Measurements from ENCODE around the gene SPIN3. TPM values are rescaled to one million over a fixed set of nuclear protein-coding genes. Genes with fewer than 3 reads are reported as not detected.
A peak's percentile ranks its signal among the peaks of the same experiment; 100 is the strongest.

Gene SPIN3
- total RNA-seq, 6 donors from 2014 or later = 4.7 to 41.9 (median 10.0) TPM

DNA sequence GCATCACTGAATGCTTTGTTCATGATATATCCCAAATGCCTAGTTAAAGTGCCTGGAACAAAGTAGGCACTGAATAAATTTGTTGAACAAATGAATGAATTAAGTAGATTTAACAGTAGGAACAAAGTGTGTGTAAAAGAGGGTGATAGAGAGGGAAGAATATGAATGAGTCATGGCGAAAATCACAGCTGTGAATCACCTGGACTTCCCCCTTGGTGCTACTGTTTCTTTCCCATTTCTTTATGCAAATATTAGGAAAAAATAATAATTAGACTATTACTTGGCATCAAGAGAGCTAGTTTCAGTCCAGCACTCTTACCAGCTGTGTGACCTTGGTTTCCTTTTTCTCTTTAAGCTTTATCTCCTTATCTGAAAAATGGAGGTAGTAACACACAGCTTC is 9.2 kb downstream of the SPIN3 start:
- TF ChIP-seq POLR2AphosphoS5 (IDR thresholded peaks at IDR 0.05) = no peak
- TF ChIP-seq, protein P1, sequence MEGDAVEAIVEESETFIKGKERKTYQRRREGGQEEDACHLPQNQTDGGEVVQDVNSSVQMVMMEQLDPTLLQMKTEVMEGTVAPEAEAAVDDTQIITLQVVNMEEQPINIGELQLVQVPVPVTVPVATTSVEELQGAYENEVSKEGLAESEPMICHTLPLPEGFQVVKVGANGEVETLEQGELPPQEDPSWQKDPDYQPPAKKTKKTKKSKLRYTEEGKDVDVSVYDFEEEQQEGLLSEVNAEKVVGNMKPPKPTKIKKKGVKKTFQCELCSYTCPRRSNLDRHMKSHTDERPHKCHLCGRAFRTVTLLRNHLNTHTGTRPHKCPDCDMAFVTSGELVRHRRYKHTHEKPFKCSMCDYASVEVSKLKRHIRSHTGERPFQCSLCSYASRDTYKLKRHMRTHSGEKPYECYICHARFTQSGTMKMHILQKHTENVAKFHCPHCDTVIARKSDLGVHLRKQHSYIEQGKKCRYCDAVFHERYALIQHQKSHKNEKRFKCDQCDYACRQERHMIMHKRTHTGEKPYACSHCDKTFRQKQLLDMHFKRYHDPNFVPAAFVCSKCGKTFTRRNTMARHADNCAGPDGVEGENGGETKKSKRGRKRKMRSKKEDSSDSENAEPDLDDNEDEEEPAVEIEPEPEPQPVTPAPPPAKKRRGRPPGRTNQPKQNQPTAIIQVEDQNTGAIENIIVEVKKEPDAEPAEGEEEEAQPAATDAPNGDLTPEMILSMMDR (IDR thresholded peaks at IDR 0.05) = no peak
- TF ChIP-seq EP300 (IDR thresholded peaks at IDR 0.05) = no peak
- no peak for TF ChIP-seq POLR2A (IDR thresholded peaks at IDR 0.05)
- H3K27ac ChIP-seq = no peak overlapping the region
- no peaks in the 10 kb centered on the region for H3K9me3 ChIP-seq
- no peak for ATAC-seq (ENCODE audit: low FRiP score in 2 of 2)
- no peaks in the 10 kb centered on the region for H3K4me1 ChIP-seq
- 68 to 96% methylated on average over 1 of the region's 1 CpG for WGBS, 2 donors
- DNase-seq = no peak
- no peaks in the 10 kb centered on the region for H3K27me3 ChIP-seq
- H3K36me3 ChIP-seq = peaks cover 0 to 8% (median 0%) of the 10 kb centered on the region in 4 donors
- H3K4me3 ChIP-seq = no peak overlapping the region

DNA sequence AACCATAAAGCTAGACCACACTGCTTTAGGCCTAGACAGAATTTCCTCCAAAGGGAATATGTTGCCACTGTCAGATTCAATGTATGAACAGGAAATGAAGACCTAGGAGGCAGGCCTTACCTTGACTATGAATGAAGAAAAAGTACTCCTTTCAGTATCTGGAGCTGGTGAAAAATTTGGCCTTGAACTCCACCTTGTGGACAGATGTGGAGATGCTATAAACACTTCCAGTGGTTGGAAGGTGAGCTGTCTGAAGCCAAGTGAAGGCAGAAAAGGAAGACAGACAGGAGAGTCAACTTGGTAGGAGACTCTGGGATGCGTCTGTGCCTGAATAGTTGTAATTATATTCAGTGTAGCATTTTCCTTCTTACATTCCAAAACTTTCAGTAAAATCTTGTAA is 17.2 kb downstream of the SPIN3 start:
- H3K4me3 ChIP-seq = no peak overlapping the region
- no peaks in the 10 kb centered on the region for H3K4me1 ChIP-seq
- no peak for TF ChIP-seq EP300 (IDR thresholded peaks at IDR 0.05)
- no peak for TF ChIP-seq POLR2AphosphoS5 (IDR thresholded peaks at IDR 0.05)
- TF ChIP-seq, protein P1 (IDR thresholded peaks at IDR 0.05) = peak; percentile 34 to 66 (median 52)
- no peaks in the 10 kb centered on the region for H3K9me3 ChIP-seq
- DNase-seq (no peak), ATAC-seq (ENCODE audit: low FRiP score in 2 of 2) (peak; percentile 57 to 75)
- no peaks in the 10 kb centered on the region for H3K27me3 ChIP-seq
- no peaks in the 10 kb centered on the region for H3K36me3 ChIP-seq
- 33 to 67% methylated on average over 1 of the region's 1 CpG for WGBS, 2 donors
- no peak overlapping the region for H3K27ac ChIP-seq

- 44% methylated on average over 2 of the region's 2 CpGs; no CpG with 5 or more reads in 1 of the 2 donors for WGBS, 2 donors
- TF ChIP-seq POLR2A (IDR thresholded peaks at IDR 0.05) (no peak), POLR2AphosphoS5 (IDR thresholded peaks at IDR 0.05) (no peak), EP300 (IDR thresholded peaks at IDR 0.05) (no peak)
- TF ChIP-seq, protein P1 (IDR thresholded peaks at IDR 0.05) = no peak
- no peak for DNase-seq
These were observed 19.7 kb downstream of the SPIN3 start for GRCh38 chrX:56975611-56976010.

GRCh38 chrX:56974408-56974807 is 20.9 kb downstream of the SPIN3 start:
- Histone ChIP-seq H3K4me3 (no peak overlapping the region), H3K9me3 (no peaks in the 10 kb centered on the region), H3K4me1 (no peaks in the 10 kb centered on the region), H3K27ac (no peak overlapping the region), H3K27me3 (no peaks in the 10 kb centered on the region), H3K36me3 (no peaks in the 10 kb centered on the region)
- no peak for DNase-seq
- TF ChIP-seq POLR2AphosphoS5 (IDR thresholded peaks at IDR 0.05) (no peak), EP300 (IDR thresholded peaks at IDR 0.05) (no peak), POLR2A (IDR thresholded peaks at IDR 0.05) (no peak)
- TF ChIP-seq, protein P1 (IDR thresholded peaks at IDR 0.05) = no peak
- ATAC-seq (ENCODE audit: low FRiP score in 2 of 2) = no peak
- WGBS, 2 donors = 74 to 78% methylated on average over 1 to 3 of the region's 3 CpGs

More at GRCh38 chrX:56975611-56976010, 19.7 kb downstream of the SPIN3 start:
- H3K27me3 ChIP-seq = no peaks in the 10 kb centered on the region
- no peaks in the 10 kb centered on the region for H3K4me1 ChIP-seq
- no peak overlapping the region for H3K27ac ChIP-seq
- H3K4me3 ChIP-seq = no peak overlapping the region
- ATAC-seq (ENCODE audit: low FRiP score in 2 of 2) = no peak
- no peaks in the 10 kb centered on the region for H3K36me3 ChIP-seq
- H3K9me3 ChIP-seq = no peaks in the 10 kb centered on the region

DNA sequence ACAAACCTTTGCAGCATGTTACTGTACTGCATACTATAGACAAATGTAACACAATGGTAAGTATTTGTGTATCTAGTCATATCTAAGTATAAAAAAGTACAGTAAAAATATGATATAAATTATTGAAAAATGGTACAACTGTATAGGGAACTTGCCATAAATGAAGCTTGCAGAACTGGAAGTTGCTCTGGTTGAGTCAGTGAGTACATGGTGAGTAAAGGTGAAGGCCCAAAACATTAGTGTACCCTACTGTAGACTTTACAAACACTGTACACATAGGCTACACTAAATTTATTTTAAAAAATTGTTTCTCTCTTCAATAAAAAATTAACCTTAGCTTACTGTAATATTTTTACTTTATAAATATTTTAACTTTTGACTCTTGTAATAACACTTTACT is 25.8 kb downstream of the SPIN3 start:
- no peak for TF ChIP-seq POLR2AphosphoS5 (IDR thresholded peaks at IDR 0.05)
- no peak for DNase-seq
- Histone ChIP-seq H3K27me3 (no peaks in the 10 kb centered on the region), H3K36me3 (no peaks in the 10 kb centered on the region), H3K4me3 (no peak overlapping the region), H3K27ac (no peak overlapping the region), H3K9me3 (no peaks in the 10 kb centered on the region), H3K4me1 (no peaks in the 10 kb centered on the region)
- no peak for ATAC-seq (ENCODE audit: low FRiP score in 2 of 2)

All from upper lobe of left lung (tissue), 6 donors.